HepG2 (cell line): ENCODE data around the gene DHX58. TPM values are rescaled to one million over a fixed set of nuclear protein-coding genes. Genes with fewer than 3 reads are reported as not detected.

Experiments
- ATAC-seq: fragments of 200-7000 bp; cut with Tn5 transposase; 3 replicates; pipeline ENCODE4 v1.9.1; 2020; ENCODE audit warnings: mild to moderate bottlenecking, moderate library complexity
- BruUV-seq: library from RNA; stranded (reverse); fragments of 400-500 nt; replicated peaks from 2 replicates; lab custom pipeline; 2021; lab: Mats Ljungman, UMichigan
- CTCF ChIA-PET: fragments of 300-600 bp; formaldehyde crosslinking; extraction: SDS; loops from one replicate; lab custom pipeline; 2021; ENCODE audit warnings: low total read pairs, inconsistent platforms, low intra/inter-chr PET ratio; lab: Yijun Ruan, JAX
- POLR2A ChIA-PET: fragments of 350-600 bp; sonication (Branson Sonifier 250); formaldehyde crosslinking; loops from one replicate; lab custom pipeline; 2020; ENCODE audit warnings: antibody characterized with exemption, inconsistent platforms; lab: Yijun Ruan, JAX
- DNase-seq: peaks from one replicate; pipeline ENCODE4 v3.0.0-alpha.2; 2015; ENCODE audit warnings: low spot score
- FAIRE-seq: peaks from 3 replicates; lab custom pipeline; 2011; peaks lifted over from hg19 to GRCh38; lab: Jason Lieb, UNC
- H2AFZ ChIP-seq: one replicate; pipeline ENCODE4 v1.6.1; 2011; ENCODE audit warnings: low read length, inconsistent platforms
- H3K27ac ChIP-seq: fragments of 300-600 bp; 3 replicates; pipeline ENCODE4 v1.8.0; 2011; ENCODE audit warnings: mixed run types, mild to moderate bottlenecking, mixed read lengths, low read length, inconsistent platforms; ENCODE audit not compliant: insufficient read depth; ENCODE audit errors: extremely low read length
- H3K27me3 ChIP-seq, 2 experiments: fragments of 200-600 bp in 1 of 2; 2 replicates in 1 of 2; 3 replicates in 1 of 2; pipeline versions ENCODE4 v1.6.0 to v1.8.0; 2011; ENCODE audit warnings: low read length in 2 of 2, mild to moderate bottlenecking in 2 of 2, moderate library complexity in 2 of 2, inconsistent platforms in 1 of 2; ENCODE audit not compliant: insufficient read depth in 2 of 2, control insufficient read depth in 1 of 2
- H3K36me3 ChIP-seq, 2 experiments: fragments of 200-600 bp in 1 of 2; replicated peaks in 1 of 2; 2 replicates in 1 of 2; 3 replicates in 1 of 2; pipeline versions ENCODE4 v1.5.1 to v1.8.0; 2011; ENCODE audit warnings: low read length in 2 of 2, inconsistent platforms in 1 of 2; ENCODE audit not compliant: insufficient read depth in 2 of 2, control insufficient read depth in 1 of 2
- H3K4me1 ChIP-seq: 2 replicates; pipeline ENCODE4 v1.5.1; 2012; ENCODE audit warnings: low read length, inconsistent platforms; ENCODE audit not compliant: insufficient read depth
- H3K4me2 ChIP-seq: 2 replicates; pipeline ENCODE4 v1.6.0; 2011; ENCODE audit warnings: low read depth, low read length, inconsistent platforms
- H3K4me3 ChIP-seq, 3 experiments: fragments of 200-600 bp in 1 of 3; sonication (generic), shearing (Covaris generic) in 1 of 3; replicated peaks in 1 of 3; 2 replicates each; pipeline ENCODE4 v1.5.1; 2011 to 2016; ENCODE audit warnings: low read length in 3 of 3, inconsistent platforms in 2 of 3, low read depth in 2 of 3, mild to moderate bottlenecking in 2 of 3, control low read depth in 1 of 3, mixed read lengths in 1 of 3; ENCODE audit not compliant: insufficient read depth in 1 of 3
- H3K79me2 ChIP-seq: one replicate; pipeline ENCODE4 v1.6.1; 2011; ENCODE audit warnings: low read length, inconsistent platforms; ENCODE audit not compliant: insufficient read depth
- H3K9ac ChIP-seq: 2 replicates; pipeline ENCODE4 v1.6.0; 2011; ENCODE audit warnings: mild to moderate bottlenecking, low read depth, low read length, inconsistent platforms; ENCODE audit not compliant: insufficient read depth
- H3K9me3 ChIP-seq: 2 replicates; pipeline ENCODE4 v1.5.1; 2012; ENCODE audit warnings: mild to moderate bottlenecking, low read length
- H4K20me1 ChIP-seq: 2 replicates; pipeline ENCODE4 v1.6.0; 2011; ENCODE audit warnings: inconsistent platforms, mild to moderate bottlenecking, low read length, moderate library complexity; ENCODE audit not compliant: insufficient read depth
- ARNT2 ChIP-seq: sonication (generic); formaldehyde crosslinking; IDR thresholded peaks from 2 replicates; pipeline ENCODE4 v1.8.0; 2022; ENCODE audit warnings: mild to moderate bottlenecking, low read depth, missing genetic modification reagents, moderate library complexity
- ASH2L ChIP-seq: fragments of 300-600, 200-600 bp; sonication (generic); IDR thresholded peaks from 2 replicates; pipeline ENCODE4 v1.7.0; 2017; ENCODE audit warnings: low read depth, mild to moderate bottlenecking, moderate library complexity, mixed read lengths, low read length; ENCODE audit not compliant: insufficient read length
- CHD4 ChIP-seq: fragments of 200-600 bp; sonication (generic); IDR thresholded peaks from 2 replicates; pipeline ENCODE4 v1.7.0; 2017; ENCODE audit warnings: mild to moderate bottlenecking, low read length, borderline replicate concordance
- FOXA1 ChIP-seq, 2 experiments: fragments of 450-650 bp in 1 of 2; sonication (generic) in 1 of 2; formaldehyde crosslinking in 1 of 2; IDR thresholded peaks; 2 replicates each; pipeline versions ENCODE4 v1.4.0 to v1.6.1; 2016 to 2020; ENCODE audit warnings: missing genetic modification reagents in 1 of 2
- FOXC1 ChIP-seq: sonication (generic); formaldehyde crosslinking; IDR thresholded peaks from 2 replicates; pipeline ENCODE4 v1.8.0; 2022; ENCODE audit warnings: mild to moderate bottlenecking, missing genetic modification reagents, borderline replicate concordance
- GATAD1 ChIP-seq: IDR thresholded peaks from 2 replicates; pipeline ENCODE4 v1.6.1; 2016; ENCODE audit warnings: missing genetic modification reagents, missing compliant biosample characterization
- GZF1 ChIP-seq: sonication (generic); formaldehyde crosslinking; IDR thresholded peaks from 2 replicates; pipeline ENCODE4 v1.5.1; 2020; ENCODE audit warnings: mild to moderate bottlenecking, missing genetic modification reagents
- HOXA5 ChIP-seq: sonication (generic); formaldehyde crosslinking; IDR thresholded peaks from 2 replicates; pipeline ENCODE4 v1.4.0; 2020; ENCODE audit warnings: missing genetic modification reagents
- SETDB1 ChIP-seq: sonication (generic); formaldehyde crosslinking; IDR thresholded peaks from 2 replicates; pipeline ENCODE4 v1.5.1; 2020; ENCODE audit warnings: missing genetic modification reagents, mild to moderate bottlenecking, borderline replicate concordance
- SIX1 ChIP-seq: sonication (generic); formaldehyde crosslinking; IDR thresholded peaks from 2 replicates; pipeline ENCODE4 v1.4.0; 2020; ENCODE audit warnings: missing genetic modification reagents, borderline replicate concordance
- TMF1 ChIP-seq: sonication (generic); formaldehyde crosslinking; IDR thresholded peaks from 2 replicates; pipeline ENCODE4 v1.8.1; 2022; ENCODE audit warnings: low read depth, missing genetic modification reagents
- ZBTB21 ChIP-seq: sonication (generic); formaldehyde crosslinking; IDR thresholded peaks from 2 replicates; pipeline ENCODE4 v1.4.0; 2020; ENCODE audit warnings: missing genetic modification reagents
- ZKSCAN5 ChIP-seq: sonication (generic); formaldehyde crosslinking; IDR thresholded peaks from 2 replicates; pipeline ENCODE4 v1.5.1; 2020; ENCODE audit warnings: mild to moderate bottlenecking, missing genetic modification reagents
- ZNF543 ChIP-seq: sonication (generic); formaldehyde crosslinking; IDR thresholded peaks from 2 replicates; pipeline ENCODE4 v1.4.0; 2020; ENCODE audit warnings: mild to moderate bottlenecking, missing genetic modification reagents
- ZNF614 ChIP-seq: IDR thresholded peaks from 2 replicates; pipeline ENCODE4 v1.6.1; 2018; ENCODE audit warnings: missing biosample characterization, missing genetic modification reagents, inconsistent platforms, borderline replicate concordance
- ZNF792 ChIP-seq: IDR thresholded peaks from 2 replicates; pipeline ENCODE4 v1.6.1; 2016
- ZNF878 ChIP-seq: sonication (generic); formaldehyde crosslinking; IDR thresholded peaks from 2 replicates; pipeline ENCODE4 v1.8.1; 2023; ENCODE audit warnings: mild to moderate bottlenecking, missing genetic modification reagents, moderate library complexity
- ZSCAN9 ChIP-seq: IDR thresholded peaks from 2 replicates; pipeline ENCODE4 v1.6.1; 2016; ENCODE audit warnings: borderline replicate concordance
- WGBS: methylation state at CpG from one replicate; pipeline ENCODE4 v1.1.6; 2017; ENCODE audit warnings: low lambda C conversion rate; 5-methylcytosine and 5-hydroxymethylcytosine counted together
- in situ Hi-C: cut with HindIII; loops from 2 replicates; pipeline ENCODE4 v1.10.0; 2017; ENCODE audit warnings: low pct_unique_long_range_greater_than_20kb; ENCODE audit not compliant: extremely low pct_ligation_motif_present
- intact Hi-C: fragments of 100-400 bp; cut with micrococcal nuclease; formaldehyde crosslinking; loops from one replicate; pipeline ENCODE4 v1.10.0; 2022; ENCODE audit not compliant: unreplicated experiment
- polyA plus RNA-seq, 8 experiments: library from polyadenylated mRNA; depleted of rRNA in 3 of 8; stranded (reverse) in 7 of 8; unstranded in 1 of 8; fragments of >200 nt; fragmentation: Illumina TruSeq in 4 of 8; extraction: Trizol in 4 of 8; gene quantifications; 2 replicates each; pipeline versions ENCODE4 v1.2.1 to v1.2.3, GENCODE V29; 2011 to 2016; ENCODE audit warnings: low read depth in 4 of 8, missing spikeins in 1 of 8, mixed read lengths in 1 of 8; ENCODE audit not compliant: insufficient read depth in 1 of 8
- total RNA-seq, 5 experiments: library from RNA; depleted of rRNA; stranded (reverse); fragments of >200 nt; fragmentation: Illumina TruSeq; extraction: Trizol; gene quantifications; 2 replicates each; pipeline ENCODE4 v1.2.3, GENCODE V29; 2016; ENCODE audit warnings: low read depth in 1 of 5
- TF ChIP-seq, protein P1 (sequence below): fragments of 450-650 bp; IDR thresholded peaks from 2 replicates; pipeline ENCODE4 v1.6.1; 2016

Gene DHX58
- total and polyA plus RNA-seq, 2 of the 13 experiments (the other 11 are each of a cell fraction or from before 2014, with no cell fraction given), result 6.7 to 7.8 TPM

DNA sequence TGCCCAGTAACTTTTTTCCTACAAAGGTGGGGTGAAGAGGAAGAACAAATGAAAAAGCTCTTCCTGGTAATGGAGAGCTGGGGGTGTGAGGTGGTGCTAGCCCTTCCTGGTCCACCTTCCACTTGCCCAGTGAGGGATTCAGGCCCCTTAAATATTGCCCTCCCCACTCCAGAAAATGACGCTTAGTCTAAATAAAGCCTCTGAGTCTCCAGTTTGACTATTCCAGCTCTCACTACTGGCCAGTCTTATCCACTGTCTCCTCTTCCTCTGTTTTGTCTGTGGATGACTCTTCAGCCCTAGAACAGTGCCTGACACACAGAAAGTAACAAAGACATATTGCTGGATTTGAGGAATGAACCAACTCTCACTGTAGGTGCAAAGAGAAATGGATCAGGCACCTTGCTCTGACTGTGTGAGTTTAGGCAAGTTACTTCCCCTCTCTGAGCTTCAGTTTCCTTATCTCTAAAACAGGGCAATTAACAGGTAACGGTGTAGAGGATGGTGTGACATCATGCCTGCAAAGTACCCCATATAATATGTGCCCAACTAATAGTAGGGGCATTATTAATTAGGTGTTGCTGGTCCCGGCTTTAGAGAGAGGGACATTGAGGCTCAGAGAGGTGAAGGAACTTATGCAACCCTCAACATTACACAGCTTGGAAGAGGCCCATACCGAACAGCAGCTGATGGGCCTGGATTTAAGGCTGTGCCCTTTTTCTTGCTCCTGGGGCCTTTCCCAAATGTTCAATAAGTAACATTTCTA is 35.5 kb downstream of the DHX58 start:
- Histone ChIP-seq H3K4me1 (peaks cover 77% of the 10 kb centered on the region), H3K79me2 (no peaks in the 10 kb centered on the region), H3K27ac (no peak overlapping the region), H4K20me1 (no peaks in the 10 kb centered on the region), H3K4me2 (peak overlapping the region; percentile 40; the same call in 1 of the 2 replicates), H2AFZ (no peak overlapping the region), H3K9ac (no peak overlapping the region), H3K4me3 (no peak overlapping the region), H3K9me3 (no peaks in the 10 kb centered on the region), H3K27me3 (peaks cover 2 to 13% of the 10 kb centered on the region in 2 experiments; a peak in 3 of 5 replicates), H3K36me3 (no peaks in the 10 kb centered on the region)
- DNase-seq (no peak), ATAC-seq (no peak), FAIRE-seq (peak; percentile 34)
- intact Hi-C loops (no loop called here), in situ Hi-C loops (no loop called here)
- TF ChIP-seq GZF1 (CRISPR knock-in tag) (no peak), ZNF614 (CRISPR knock-in tag) (no peak), SETDB1 (CRISPR knock-in tag) (no peak), ARNT2 (CRISPR knock-in tag) (no peak), ZNF543 (CRISPR knock-in tag) (no peak), FOXA1 (IDR thresholded peaks at IDR 0.05) (no peak), FOXA1 (CRISPR knock-in tag; IDR thresholded peaks at IDR 0.05) (no peak), ZBTB21 (no peak), ASH2L (no peak), HOXA5 (CRISPR knock-in tag) (no peak), FOXC1 (CRISPR knock-in tag) (no peak), TMF1 (no peak), SIX1 (CRISPR knock-in tag) (no peak), ZKSCAN5 (CRISPR knock-in tag) (no peak), ZNF878 (CRISPR knock-in tag) (no peak), ZSCAN9 (CRISPR knock-in tag) (no peak), ZNF792 (CRISPR knock-in tag) (no peak), CHD4 (no peak), GATAD1 (no peak)
- TF ChIP-seq, protein P1, sequence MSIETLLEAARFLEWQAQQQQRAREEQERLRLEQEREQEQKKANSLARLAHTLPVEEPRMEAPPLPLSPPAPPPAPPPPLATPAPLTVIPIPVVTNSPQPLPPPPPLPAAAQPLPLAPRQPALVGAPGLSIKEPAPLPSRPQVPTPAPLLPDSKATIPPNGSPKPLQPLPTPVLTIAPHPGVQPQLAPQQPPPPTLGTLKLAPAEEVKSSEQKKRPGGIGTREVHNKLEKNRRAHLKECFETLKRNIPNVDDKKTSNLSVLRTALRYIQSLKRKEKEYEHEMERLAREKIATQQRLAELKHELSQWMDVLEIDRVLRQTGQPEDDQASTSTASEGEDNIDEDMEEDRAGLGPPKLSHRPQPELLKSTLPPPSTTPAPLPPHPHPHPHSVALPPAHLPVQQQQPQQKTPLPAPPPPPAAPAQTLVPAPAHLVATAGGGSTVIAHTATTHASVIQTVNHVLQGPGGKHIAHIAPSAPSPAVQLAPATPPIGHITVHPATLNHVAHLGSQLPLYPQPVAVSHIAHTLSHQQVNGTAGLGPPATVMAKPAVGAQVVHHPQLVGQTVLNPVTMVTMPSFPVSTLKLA, result no peak
- 53% methylated on average over 4 of the region's 4 CpGs for WGBS
- no TSS peak for BruUV-seq
- ChIA-PET CTCF (no interaction called here), POLR2A (no interaction called here)
